ENCODE measurements around the gene PAX6.

GRCh38 chr11:31806928-31807798 lies 4.0 kb downstream of the PAX6 start:
- TF ChIP-seq TCF4 (CRISPR knock-in tag; IDR thresholded peaks at IDR 0.05; ENCODE audit: borderline replicate concordance) (no peak), RARB (CRISPR knock-in tag; IDR thresholded peaks at IDR 0.05) (no peak), ARNTL (CRISPR knock-in tag; IDR thresholded peaks at IDR 0.05; ENCODE audit: borderline replicate concordance, low read depth) (no peak), ZFP3 (CRISPR knock-in tag; IDR thresholded peaks at IDR 0.05) (no peak), OSR1 (CRISPR knock-in tag; IDR thresholded peaks at IDR 0.05) (no peak), ESRRG (CRISPR knock-in tag; IDR thresholded peaks at IDR 0.05) (no peak), TSHZ2 (CRISPR knock-in tag; IDR thresholded peaks at IDR 0.05) (no peak), SNAI2 (CRISPR knock-in tag; IDR thresholded peaks at IDR 0.05) (no peak)
- TF ChIP-seq, protein P1, sequence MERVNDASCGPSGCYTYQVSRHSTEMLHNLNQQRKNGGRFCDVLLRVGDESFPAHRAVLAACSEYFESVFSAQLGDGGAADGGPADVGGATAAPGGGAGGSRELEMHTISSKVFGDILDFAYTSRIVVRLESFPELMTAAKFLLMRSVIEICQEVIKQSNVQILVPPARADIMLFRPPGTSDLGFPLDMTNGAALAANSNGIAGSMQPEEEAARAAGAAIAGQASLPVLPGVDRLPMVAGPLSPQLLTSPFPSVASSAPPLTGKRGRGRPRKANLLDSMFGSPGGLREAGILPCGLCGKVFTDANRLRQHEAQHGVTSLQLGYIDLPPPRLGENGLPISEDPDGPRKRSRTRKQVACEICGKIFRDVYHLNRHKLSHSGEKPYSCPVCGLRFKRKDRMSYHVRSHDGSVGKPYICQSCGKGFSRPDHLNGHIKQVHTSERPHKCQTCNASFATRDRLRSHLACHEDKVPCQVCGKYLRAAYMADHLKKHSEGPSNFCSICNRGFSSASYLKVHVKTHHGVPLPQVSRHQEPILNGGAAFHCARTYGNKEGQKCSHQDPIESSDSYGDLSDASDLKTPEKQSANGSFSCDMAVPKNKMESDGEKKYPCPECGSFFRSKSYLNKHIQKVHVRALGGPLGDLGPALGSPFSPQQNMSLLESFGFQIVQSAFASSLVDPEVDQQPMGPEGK (CRISPR knock-in tag; IDR thresholded peaks at IDR 0.05; ENCODE audit: borderline replicate concordance) = no peak
